GM19035 (cell line): ENCODE results near the gene ESPNL.

ENCODE experiments used
- ATAC-seq: cut with Tn5 transposase; IDR thresholded peaks from one replicate; pipeline ENCODE4 v1.9.1; 2021; ENCODE audit not compliant: unreplicated experiment

Gene ESPNL

GRCh38 chr2:238140040-238140439 is 39.9 kb downstream of the ESPNL start:
- ATAC-seq: no peak

- ATAC-seq: no peak
Observed at GRCh38 chr2:238140721-238141540, 40.8 kb downstream of the ESPNL start.

- no peak for ATAC-seq
Observed at GRCh38 chr2:238141541-238142318, 41.6 kb downstream of the ESPNL start.

GRCh38 chr2:238142382-238143205 is 42.5 kb downstream of the ESPNL start:
- ATAC-seq: no peak

GRCh38 chr2:238143239-238143951 is 43.3 kb downstream of the ESPNL start:
- no peak for ATAC-seq

- ATAC-seq: no peak
Observed at GRCh38 chr2:238144262-238144661, 44.1 kb downstream of the ESPNL start.

GRCh38 chr2:238145046-238145445 is 44.9 kb downstream of the ESPNL start:
- ATAC-seq: no peak

GRCh38 chr2:238145851-238146250 is 45.7 kb downstream of the ESPNL start:
- ATAC-seq: no peak

GRCh38 chr2:238146884-238147544 is 46.9 kb downstream of the ESPNL start:
- ATAC-seq: no peak

- no peak for ATAC-seq
Observed at GRCh38 chr2:238148981-238149380, 48.8 kb downstream of the ESPNL start.

GRCh38 chr2:238149841-238150572 is 49.9 kb downstream of the ESPNL start:
- ATAC-seq: no peak

- ATAC-seq: no peak
Observed at GRCh38 chr2:238150686-238151085, 50.5 kb downstream of the ESPNL start.

GRCh38 chr2:238151205-238151604 is 51.1 kb downstream of the ESPNL start:
- no peak for ATAC-seq

- ATAC-seq: no peak
Observed at GRCh38 chr2:238151628-238152235, 51.6 kb downstream of the ESPNL start.

- ATAC-seq: no peak
Observed at GRCh38 chr2:238152771-238153688, 52.9 kb downstream of the ESPNL start.

GRCh38 chr2:238154570-238154969 is 54.4 kb downstream of the ESPNL start:
- no peak for ATAC-seq

- ATAC-seq: no peak
Observed at GRCh38 chr2:238155051-238155760, 55.1 kb downstream of the ESPNL start.
